HEK293 (cell line): ENCODE measurements around the gene FGD5.

Experiments used
- CTCF ChIA-PET: fragments of 350-600 bp; formaldehyde crosslinking; extraction: SDS; loops from one replicate; lab custom pipeline; 2021; ENCODE audit warnings: antibody characterized with exemption; lab: Yijun Ruan, JAX
- POLR2A ChIA-PET: fragments of 300-600 bp; formaldehyde crosslinking; extraction: SDS; loops from one replicate; lab custom pipeline; 2020; ENCODE audit warnings: antibody characterized with exemption, inconsistent platforms; lab: Yijun Ruan, JAX
- H3K27ac ChIP-seq: fragments of 200-500 bp; sonication (Bioruptor generic); 2 replicates; pipeline ENCODE4 v1.5.1; 2014; ENCODE audit warnings: low read depth, low read length, control low read depth, inconsistent platforms; ENCODE audit errors: extremely low read depth
- H3K36me3 ChIP-seq, 2 experiments: fragments of 200-500 bp in 1 of 2; sonication (Bioruptor generic) in 1 of 2; 1 replicate in 1 of 2; 2 replicates in 1 of 2; pipeline ENCODE4 v1.5.1; 2014 to 2017; ENCODE audit warnings: inconsistent platforms in 2 of 2, low read length in 2 of 2; ENCODE audit not compliant: control insufficient read depth in 2 of 2, insufficient read depth in 1 of 2
- H3K4me1 ChIP-seq: fragments of 200-500 bp; sonication (Bioruptor generic); 2 replicates; pipeline ENCODE4 v1.5.1; 2014; ENCODE audit warnings: mild to moderate bottlenecking, low read length, inconsistent platforms; ENCODE audit not compliant: control insufficient read depth, insufficient read depth
- H3K4me3 ChIP-seq: 2 replicates; pipeline ENCODE4 v1.5.1; 2011; ENCODE audit warnings: low read depth, mild to moderate bottlenecking, control low read depth, low read length, moderate library complexity
- H3K9me3 ChIP-seq: fragments of 200-500 bp; sonication (Bioruptor generic); 2 replicates; pipeline ENCODE4 v1.5.1; 2014; ENCODE audit warnings: low read depth, low read length, inconsistent platforms; ENCODE audit not compliant: control insufficient read depth, insufficient read depth
- FEZF1 ChIP-seq: fragments of 450-650 bp; formaldehyde crosslinking; IDR thresholded peaks from 2 replicates; pipeline ENCODE4 v1.5.1; 2016; ENCODE audit warnings: missing biosample characterization, missing genetic modification characterization
- GFI1B ChIP-seq: fragments of 450-650 bp; formaldehyde crosslinking; IDR thresholded peaks from 2 replicates; pipeline ENCODE4 v1.5.1; 2016; ENCODE audit warnings: missing biosample characterization, missing genetic modification characterization
- IKZF3 ChIP-seq: fragments of 450-650 bp; IDR thresholded peaks from 2 replicates; pipeline ENCODE4 v1.5.0; 2018; ENCODE audit warnings: missing biosample characterization, mild to moderate bottlenecking, missing genetic modification characterization, moderate library complexity
- PRDM1 ChIP-seq: fragments of 450-650 bp; formaldehyde crosslinking; IDR thresholded peaks from 2 replicates; pipeline ENCODE4; 2016; ENCODE audit warnings: missing biosample characterization, missing genetic modification characterization
- ZBTB20 ChIP-seq: fragments of 450-650 bp; formaldehyde crosslinking; IDR thresholded peaks from 2 replicates; pipeline ENCODE4 v1.5.1; 2016; ENCODE audit warnings: missing biosample characterization, missing genetic modification characterization
- ZBTB48 ChIP-seq: fragments of 450-650 bp; formaldehyde crosslinking; IDR thresholded peaks from 2 replicates; pipeline ENCODE4 v1.5.1; 2016; ENCODE audit warnings: missing biosample characterization, missing genetic modification characterization
- ZNF138 ChIP-seq: fragments of 450-650 bp; formaldehyde crosslinking; IDR thresholded peaks from 2 replicates; pipeline ENCODE4 v1.5.1; 2016; ENCODE audit warnings: missing biosample characterization, missing genetic modification characterization, borderline replicate concordance
- ZNF146 ChIP-seq: fragments of 450-650 bp; formaldehyde crosslinking; IDR thresholded peaks from 2 replicates; pipeline ENCODE4 v1.5.1; 2016; ENCODE audit warnings: missing biosample characterization, missing genetic modification characterization
- ZNF341 ChIP-seq: fragments of 450-650 bp; formaldehyde crosslinking; IDR thresholded peaks from 2 replicates; pipeline ENCODE4; 2016; ENCODE audit warnings: low read depth, missing biosample characterization, missing genetic modification characterization
- ZNF473 ChIP-seq: fragments of 450-650 bp; formaldehyde crosslinking; IDR thresholded peaks from 2 replicates; pipeline ENCODE4 v1.5.1; 2017; ENCODE audit warnings: missing biosample characterization, missing genetic modification characterization
- ZNF48 ChIP-seq: fragments of 450-650 bp; formaldehyde crosslinking; IDR thresholded peaks from 2 replicates; pipeline ENCODE4 v1.5.1; 2016; ENCODE audit warnings: missing biosample characterization, missing genetic modification characterization
- ZNF510 ChIP-seq: fragments of 450-650 bp; formaldehyde crosslinking; IDR thresholded peaks from 2 replicates; pipeline ENCODE4 v1.5.1; 2018; ENCODE audit warnings: mild to moderate bottlenecking, missing genetic modification characterization, missing biosample characterization; ENCODE audit not compliant: insufficient replicate concordance
- ZNF623 ChIP-seq: fragments of 450-650 bp; formaldehyde crosslinking; IDR thresholded peaks from 2 replicates; pipeline ENCODE4 v1.5.1; 2016; ENCODE audit warnings: missing biosample characterization, missing genetic modification characterization
- ZNF626 ChIP-seq: fragments of 450-650 bp; sonication (Bioruptor Pico); formaldehyde crosslinking; IDR thresholded peaks from 2 replicates; pipeline ENCODE4 v1.5.1; 2018; ENCODE audit warnings: missing biosample characterization, missing genetic modification characterization, inconsistent platforms
- ZNF791 ChIP-seq: fragments of 450-650 bp; formaldehyde crosslinking; IDR thresholded peaks from 2 replicates; pipeline ENCODE4 v1.5.1; 2016; ENCODE audit warnings: missing biosample characterization, missing genetic modification characterization
- ZXDB ChIP-seq: fragments of 450-650 bp; formaldehyde crosslinking; IDR thresholded peaks from 2 replicates; pipeline ENCODE4 v1.5.1; 2016; ENCODE audit warnings: missing biosample characterization, missing genetic modification characterization
- TF ChIP-seq, protein P1 (sequence below): fragments of 450-650 bp; formaldehyde crosslinking; IDR thresholded peaks from 2 replicates; pipeline ENCODE4 v1.5.1; 2017; ENCODE audit warnings: missing biosample characterization, missing genetic modification characterization
- TF ChIP-seq, protein P2 (sequence below): fragments of 450-650 bp; formaldehyde crosslinking; IDR thresholded peaks from 2 replicates; pipeline ENCODE4 v1.5.1; 2016; ENCODE audit warnings: missing biosample characterization, missing genetic modification characterization
- TF ChIP-seq, protein P3 (sequence below): fragments of 450-650 bp; formaldehyde crosslinking; IDR thresholded peaks from 2 replicates; pipeline ENCODE4 v1.5.1; 2016; ENCODE audit warnings: missing biosample characterization, missing genetic modification characterization, borderline replicate concordance

Gene FGD5

DNA sequence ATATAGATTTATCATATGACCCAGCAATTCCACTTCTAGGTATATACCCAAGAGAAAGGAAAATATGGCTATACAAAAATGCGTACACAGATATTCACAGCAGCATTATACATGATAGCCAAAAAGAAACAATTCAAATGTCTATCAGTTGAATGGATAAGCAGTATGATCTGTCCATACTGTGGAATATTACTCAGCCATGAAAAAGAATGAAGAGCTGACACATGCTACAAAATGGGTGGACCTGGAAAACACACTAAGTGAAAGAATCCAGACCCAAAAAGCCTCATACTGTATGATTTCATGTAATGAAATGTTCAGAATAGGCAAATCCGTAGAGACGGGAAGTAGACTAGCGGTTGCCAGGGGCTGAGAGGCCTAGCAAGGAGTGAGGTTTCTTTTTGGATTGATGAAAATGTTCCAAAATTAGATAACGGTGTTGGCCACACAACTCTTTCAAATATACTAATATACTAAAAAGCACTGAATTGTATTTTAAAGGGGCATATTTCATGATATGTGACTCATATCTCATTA lies 33.4 kb downstream of the FGD5 start:
- TF ChIP-seq ZNF146 (peak; percentile 98), ZNF473 (tag by site-specific recombination) (no peak)
- POLR2A ChIA-PET: no interaction called here
- CTCF ChIA-PET: no interaction called here
- Histone ChIP-seq H3K27ac (no peak overlapping the region), H3K4me1 (no peaks in the 10 kb centered on the region), H3K36me3 (no peaks in the 10 kb centered on the region), H3K4me3 (no peak overlapping the region), H3K9me3 (no peaks in the 10 kb centered on the region)

DNA sequence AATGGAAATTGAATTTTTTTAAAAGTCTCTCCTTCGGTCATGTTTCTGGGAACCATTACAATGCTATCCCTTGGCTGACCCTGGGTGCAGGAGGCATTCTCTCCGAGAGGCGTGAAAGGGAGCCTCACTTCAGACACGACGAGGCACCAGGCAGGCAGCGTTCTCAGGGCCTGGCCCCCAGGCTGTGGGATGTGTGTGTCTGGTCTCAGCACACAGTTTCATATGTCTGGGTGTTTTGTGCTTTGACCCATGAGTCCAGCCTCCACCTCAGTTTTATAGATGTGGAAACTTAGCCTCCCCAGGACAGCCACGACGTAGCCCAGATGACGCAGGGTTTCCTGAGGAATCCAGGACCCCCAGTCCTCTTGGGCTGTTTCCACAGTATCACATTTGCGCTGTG lies 34.0 kb downstream of the FGD5 start:
- ChIA-PET POLR2A (no interaction called here), CTCF (no interaction called here)
- Histone ChIP-seq H3K36me3 (no peaks in the 10 kb centered on the region), H3K4me3 (no peak overlapping the region), H3K9me3 (no peaks in the 10 kb centered on the region), H3K4me1 (no peaks in the 10 kb centered on the region), H3K27ac (no peak overlapping the region)
- TF ChIP-seq ZNF138 (no peak), ZNF48 (tag by site-specific recombination) (no peak), ZNF510 (no peak), ZNF341 (no peak)
- TF ChIP-seq, protein P1, sequence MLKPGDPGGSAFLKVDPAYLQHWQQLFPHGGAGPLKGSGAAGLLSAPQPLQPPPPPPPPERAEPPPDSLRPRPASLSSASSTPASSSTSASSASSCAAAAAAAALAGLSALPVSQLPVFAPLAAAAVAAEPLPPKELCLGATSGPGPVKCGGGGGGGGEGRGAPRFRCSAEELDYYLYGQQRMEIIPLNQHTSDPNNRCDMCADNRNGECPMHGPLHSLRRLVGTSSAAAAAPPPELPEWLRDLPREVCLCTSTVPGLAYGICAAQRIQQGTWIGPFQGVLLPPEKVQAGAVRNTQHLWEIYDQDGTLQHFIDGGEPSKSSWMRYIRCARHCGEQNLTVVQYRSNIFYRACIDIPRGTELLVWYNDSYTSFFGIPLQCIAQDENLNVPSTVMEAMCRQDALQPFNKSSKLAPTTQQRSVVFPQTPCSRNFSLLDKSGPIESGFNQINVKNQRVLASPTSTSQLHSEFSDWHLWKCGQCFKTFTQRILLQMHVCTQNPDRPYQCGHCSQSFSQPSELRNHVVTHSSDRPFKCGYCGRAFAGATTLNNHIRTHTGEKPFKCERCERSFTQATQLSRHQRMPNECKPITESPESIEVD (tag by site-specific recombination): no peak

DNA sequence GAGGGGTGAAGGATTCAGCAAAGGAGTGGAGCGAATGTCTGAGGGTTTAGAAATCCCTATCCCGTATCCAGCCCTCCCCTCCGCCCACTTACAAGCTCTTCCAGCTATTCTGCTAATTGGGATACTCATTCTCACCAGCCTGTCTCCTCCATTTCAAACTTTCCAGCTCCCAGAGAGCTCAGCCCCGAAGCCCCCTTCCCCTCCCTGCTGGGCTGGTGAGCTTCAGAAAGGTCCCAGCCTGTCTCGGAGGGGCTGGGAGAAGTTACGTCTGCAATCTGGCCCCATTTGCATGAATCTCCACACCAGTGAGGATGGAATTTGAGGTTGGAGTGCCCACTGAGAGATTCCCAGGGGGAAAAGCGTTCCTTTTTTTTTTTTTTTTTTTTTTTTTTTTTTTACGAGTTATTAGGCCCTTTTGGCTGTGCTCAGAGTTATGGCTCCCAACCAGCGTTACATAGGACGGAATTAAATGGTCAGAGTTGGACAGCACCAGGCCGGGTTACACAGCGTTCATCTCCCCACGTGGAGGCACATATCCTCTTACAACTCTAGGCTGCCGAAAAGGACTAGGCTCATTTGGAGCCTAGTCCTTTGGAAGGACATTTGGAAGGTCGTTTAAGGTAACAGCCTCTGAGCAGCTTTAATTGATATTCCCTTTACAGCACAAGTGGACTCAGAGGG lies 34.6 kb downstream of the FGD5 start:
- Histone ChIP-seq H3K4me1 (no peaks in the 10 kb centered on the region), H3K9me3 (no peaks in the 10 kb centered on the region), H3K36me3 (no peaks in the 10 kb centered on the region), H3K27ac (no peak overlapping the region), H3K4me3 (no peak overlapping the region)
- no peak for TF ChIP-seq IKZF3 (tag by site-specific recombination)
- TF ChIP-seq, protein P2, sequence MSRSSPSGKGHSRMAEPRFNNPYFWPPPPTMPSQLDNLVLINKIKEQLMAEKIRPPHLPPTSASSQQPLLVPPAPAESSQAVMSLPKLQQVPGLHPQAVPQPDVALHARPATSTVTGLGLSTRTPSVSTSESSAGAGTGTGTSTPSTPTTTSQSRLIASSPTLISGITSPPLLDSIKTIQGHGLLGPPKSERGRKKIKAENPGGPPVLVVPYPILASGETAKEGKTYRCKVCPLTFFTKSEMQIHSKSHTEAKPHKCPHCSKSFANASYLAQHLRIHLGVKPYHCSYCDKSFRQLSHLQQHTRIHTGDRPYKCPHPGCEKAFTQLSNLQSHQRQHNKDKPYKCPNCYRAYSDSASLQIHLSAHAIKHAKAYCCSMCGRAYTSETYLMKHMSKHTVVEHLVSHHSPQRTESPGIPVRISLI: 0 out of 2 replicates have a peak, but pooled peaks have one; percentile 26
- ChIA-PET POLR2A (no interaction called here), CTCF (interaction anchor here (1.1 kb wide), 1 partner anchor 67 kb away, joined by 3 read pairs; no protein-coding TSS in a partner anchor)

DNA sequence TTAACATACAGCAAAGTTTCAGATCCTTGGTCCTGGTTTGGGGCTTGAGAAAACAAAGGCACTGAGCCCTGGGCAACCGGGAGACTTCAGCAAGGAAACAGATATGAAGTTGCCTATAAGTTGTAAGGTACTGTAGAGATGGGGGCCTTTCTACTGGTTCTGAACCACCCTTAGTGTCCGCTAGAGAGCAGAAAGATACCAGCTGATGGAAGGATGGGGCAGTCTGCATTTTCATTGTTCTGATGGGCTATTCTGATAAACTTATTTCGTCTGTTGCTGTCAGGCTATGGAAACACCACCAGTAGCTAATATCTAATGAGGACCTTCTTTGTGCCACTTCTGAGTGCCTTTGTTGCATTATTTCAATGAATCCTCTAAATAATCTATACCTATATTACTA lies 38.7 kb downstream of the FGD5 start:
- H3K27ac ChIP-seq: no peak overlapping the region
- no peaks in the 10 kb centered on the region for H3K4me1 ChIP-seq
- no peaks in the 10 kb centered on the region for H3K9me3 ChIP-seq
- H3K4me3 ChIP-seq: no peak overlapping the region
- no peaks in the 10 kb centered on the region for H3K36me3 ChIP-seq
- POLR2A ChIA-PET: no interaction called here
- CTCF ChIA-PET: no interaction called here
- TF ChIP-seq ZNF623 (tag by site-specific recombination) (no peak), ZNF791 (tag by site-specific recombination) (no peak), ZXDB (tag by site-specific recombination) (no peak), ZBTB20 (tag by site-specific recombination) (no peak), GFI1B (tag by site-specific recombination) (no peak), ZBTB48 (tag by site-specific recombination) (no peak), FEZF1 (tag by site-specific recombination) (no peak), ZNF626 (no peak), PRDM1 (tag by site-specific recombination) (no peak)
- TF ChIP-seq, protein P3, sequence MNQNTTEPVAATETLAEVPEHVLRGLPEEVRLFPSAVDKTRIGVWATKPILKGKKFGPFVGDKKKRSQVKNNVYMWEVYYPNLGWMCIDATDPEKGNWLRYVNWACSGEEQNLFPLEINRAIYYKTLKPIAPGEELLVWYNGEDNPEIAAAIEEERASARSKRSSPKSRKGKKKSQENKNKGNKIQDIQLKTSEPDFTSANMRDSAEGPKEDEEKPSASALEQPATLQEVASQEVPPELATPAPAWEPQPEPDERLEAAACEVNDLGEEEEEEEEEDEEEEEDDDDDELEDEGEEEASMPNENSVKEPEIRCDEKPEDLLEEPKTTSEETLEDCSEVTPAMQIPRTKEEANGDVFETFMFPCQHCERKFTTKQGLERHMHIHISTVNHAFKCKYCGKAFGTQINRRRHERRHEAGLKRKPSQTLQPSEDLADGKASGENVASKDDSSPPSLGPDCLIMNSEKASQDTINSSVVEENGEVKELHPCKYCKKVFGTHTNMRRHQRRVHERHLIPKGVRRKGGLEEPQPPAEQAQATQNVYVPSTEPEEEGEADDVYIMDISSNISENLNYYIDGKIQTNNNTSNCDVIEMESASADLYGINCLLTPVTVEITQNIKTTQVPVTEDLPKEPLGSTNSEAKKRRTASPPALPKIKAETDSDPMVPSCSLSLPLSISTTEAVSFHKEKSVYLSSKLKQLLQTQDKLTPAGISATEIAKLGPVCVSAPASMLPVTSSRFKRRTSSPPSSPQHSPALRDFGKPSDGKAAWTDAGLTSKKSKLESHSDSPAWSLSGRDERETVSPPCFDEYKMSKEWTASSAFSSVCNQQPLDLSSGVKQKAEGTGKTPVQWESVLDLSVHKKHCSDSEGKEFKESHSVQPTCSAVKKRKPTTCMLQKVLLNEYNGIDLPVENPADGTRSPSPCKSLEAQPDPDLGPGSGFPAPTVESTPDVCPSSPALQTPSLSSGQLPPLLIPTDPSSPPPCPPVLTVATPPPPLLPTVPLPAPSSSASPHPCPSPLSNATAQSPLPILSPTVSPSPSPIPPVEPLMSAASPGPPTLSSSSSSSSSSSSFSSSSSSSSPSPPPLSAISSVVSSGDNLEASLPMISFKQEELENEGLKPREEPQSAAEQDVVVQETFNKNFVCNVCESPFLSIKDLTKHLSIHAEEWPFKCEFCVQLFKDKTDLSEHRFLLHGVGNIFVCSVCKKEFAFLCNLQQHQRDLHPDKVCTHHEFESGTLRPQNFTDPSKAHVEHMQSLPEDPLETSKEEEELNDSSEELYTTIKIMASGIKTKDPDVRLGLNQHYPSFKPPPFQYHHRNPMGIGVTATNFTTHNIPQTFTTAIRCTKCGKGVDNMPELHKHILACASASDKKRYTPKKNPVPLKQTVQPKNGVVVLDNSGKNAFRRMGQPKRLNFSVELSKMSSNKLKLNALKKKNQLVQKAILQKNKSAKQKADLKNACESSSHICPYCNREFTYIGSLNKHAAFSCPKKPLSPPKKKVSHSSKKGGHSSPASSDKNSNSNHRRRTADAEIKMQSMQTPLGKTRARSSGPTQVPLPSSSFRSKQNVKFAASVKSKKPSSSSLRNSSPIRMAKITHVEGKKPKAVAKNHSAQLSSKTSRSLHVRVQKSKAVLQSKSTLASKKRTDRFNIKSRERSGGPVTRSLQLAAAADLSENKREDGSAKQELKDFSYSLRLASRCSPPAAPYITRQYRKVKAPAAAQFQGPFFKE (tag by site-specific recombination): no peak
